GM21423 (cell line): ENCODE data around the gene ZFPL1.

Experiments used
- ATAC-seq: cut with Tn5 transposase; IDR thresholded peaks from one replicate; pipeline ENCODE4 v1.9.1; 2021; ENCODE audit warnings: mild to moderate bottlenecking, moderate library complexity; ENCODE audit not compliant: unreplicated experiment

The ZFPL1 gene

DNA sequence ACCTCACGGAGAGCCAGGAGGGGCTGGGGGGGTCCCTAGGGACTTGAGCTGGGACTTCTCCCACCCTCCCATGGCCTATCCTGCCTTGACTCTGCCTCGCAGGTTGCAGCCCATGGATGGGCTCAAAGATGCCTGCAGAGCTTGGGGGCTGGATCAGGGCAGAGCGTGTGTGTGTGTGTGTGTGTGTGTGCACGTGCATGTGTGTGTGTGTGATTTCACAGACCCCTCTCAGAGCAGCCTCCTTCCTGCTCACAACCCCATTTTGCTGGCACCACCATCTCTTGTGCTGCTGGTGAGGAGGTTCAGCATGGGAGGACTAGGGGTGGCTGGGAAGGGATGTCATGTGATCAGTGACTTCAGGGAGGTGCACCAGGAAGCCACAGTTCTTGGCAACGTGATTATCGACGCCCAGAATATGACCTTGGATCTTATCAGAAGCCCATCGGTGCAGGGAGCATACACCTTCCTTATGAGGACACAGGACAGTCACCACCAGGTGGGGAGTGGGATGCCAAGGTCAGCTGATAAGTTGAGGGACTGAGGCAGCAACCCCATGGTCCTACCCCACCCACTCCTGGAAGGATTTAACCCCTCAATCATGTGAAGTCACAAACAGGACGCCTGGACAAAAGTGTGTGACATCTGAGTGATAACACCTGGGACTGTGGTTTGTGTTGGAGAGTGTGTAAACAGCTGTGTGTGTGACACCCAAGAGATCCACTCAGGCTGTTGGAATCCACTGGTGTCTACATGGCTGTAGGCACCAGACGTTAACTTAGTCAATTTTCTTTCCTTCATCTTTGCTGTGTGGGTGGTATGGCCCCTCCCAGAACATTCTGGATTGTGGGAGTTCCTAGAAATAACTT is 23.8 kb upstream of the ZFPL1 start:
- no peak for ATAC-seq

DNA sequence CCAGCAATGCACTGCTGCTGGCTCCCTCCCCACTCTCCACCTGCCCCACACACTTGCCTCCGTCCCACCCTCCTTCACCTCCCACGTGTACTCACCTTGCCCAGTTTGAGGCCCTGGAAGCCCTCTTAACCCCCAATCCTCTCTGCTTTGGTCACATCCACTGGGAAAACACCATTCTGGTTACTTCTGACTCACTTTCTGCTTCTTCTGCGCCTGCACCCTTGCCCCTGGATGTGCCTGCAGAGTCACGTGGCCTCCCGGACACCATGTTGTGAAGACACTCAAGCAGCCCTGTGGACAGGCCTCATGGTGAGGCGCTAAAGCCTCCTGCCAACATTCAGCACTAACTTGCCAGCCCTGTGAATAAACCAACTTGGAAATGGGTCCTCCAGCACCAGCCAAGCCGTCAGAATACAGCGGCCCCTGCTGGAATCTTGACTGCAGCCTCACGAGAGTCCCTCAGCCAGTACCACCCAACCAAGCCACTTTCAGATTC is 23.1 kb upstream of the ZFPL1 start:
- ATAC-seq: no peak

DNA sequence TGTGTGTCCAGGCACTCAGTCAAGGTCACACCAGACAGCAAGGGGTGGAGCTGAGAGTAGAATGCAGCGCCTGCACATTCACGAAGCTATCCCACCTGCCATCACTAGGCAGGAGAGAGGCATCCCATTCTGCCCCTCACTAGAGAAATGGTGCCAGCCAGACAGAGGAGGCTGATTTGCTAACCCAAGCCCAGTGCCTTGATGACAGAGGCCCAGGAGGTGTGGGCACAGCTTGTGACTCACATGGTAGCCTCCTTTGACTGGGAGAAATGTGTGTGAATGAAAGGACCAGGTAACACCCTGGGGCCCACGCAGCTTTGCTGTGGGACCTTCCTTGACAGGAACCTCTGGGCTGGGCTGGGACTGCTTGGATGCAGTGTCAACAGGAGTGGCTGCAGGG is 20.5 kb upstream of the ZFPL1 start:
- ATAC-seq: no peak

DNA sequence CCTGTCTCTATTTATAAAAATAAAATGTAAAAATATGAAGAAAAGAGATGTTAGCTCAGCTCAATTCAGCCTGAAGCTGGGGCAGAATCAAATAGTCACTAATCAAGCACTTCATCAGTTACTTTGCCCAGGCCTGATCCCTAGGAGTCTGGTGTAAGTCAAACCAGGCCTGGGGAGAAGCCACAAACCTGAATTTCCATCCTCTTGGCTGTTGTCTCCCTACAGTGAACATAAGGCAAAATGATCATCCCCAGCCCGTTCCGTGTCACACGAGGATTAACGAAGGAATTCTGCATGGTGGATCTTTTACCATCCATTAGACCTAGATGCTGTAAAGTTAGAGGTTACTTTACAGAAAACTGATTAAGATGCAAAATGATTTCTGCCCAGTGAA is 19.2 kb upstream of the ZFPL1 start:
- no peak for ATAC-seq

- ATAC-seq: no peak
These were observed 18.2 kb upstream of the ZFPL1 start for GRCh38 chr11:65065851-65066250.

DNA sequence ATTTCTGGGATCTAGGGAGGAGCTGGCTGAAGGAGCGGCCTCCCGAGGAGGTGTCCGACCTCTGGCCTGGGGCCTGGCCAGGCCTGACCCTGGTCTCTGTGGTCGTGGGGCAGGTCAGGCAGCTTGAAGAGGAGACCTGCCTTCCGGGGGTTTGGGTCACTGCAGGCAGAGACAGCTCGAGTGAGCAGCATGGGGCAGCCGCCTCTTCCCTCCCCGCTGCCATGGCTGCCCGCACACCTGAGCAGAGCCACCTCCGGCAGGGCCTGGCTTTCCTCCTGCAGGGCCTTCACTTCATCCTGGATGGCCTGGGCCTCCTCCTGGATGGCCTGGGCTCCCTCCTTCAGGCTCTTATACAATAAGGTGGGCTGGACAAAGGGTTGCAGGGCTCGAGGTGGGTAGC is 17.7 kb upstream of the ZFPL1 start:
- no peak for ATAC-seq

- ATAC-seq: no peak
These were observed 17.2 kb upstream of the ZFPL1 start for GRCh38 chr11:65066805-65067291.

GRCh38 chr11:65067446-65067845 is 16.6 kb upstream of the ZFPL1 start:
- no peak for ATAC-seq

GRCh38 chr11:65069217-65069616 is 14.8 kb upstream of the ZFPL1 start:
- no peak for ATAC-seq

DNA sequence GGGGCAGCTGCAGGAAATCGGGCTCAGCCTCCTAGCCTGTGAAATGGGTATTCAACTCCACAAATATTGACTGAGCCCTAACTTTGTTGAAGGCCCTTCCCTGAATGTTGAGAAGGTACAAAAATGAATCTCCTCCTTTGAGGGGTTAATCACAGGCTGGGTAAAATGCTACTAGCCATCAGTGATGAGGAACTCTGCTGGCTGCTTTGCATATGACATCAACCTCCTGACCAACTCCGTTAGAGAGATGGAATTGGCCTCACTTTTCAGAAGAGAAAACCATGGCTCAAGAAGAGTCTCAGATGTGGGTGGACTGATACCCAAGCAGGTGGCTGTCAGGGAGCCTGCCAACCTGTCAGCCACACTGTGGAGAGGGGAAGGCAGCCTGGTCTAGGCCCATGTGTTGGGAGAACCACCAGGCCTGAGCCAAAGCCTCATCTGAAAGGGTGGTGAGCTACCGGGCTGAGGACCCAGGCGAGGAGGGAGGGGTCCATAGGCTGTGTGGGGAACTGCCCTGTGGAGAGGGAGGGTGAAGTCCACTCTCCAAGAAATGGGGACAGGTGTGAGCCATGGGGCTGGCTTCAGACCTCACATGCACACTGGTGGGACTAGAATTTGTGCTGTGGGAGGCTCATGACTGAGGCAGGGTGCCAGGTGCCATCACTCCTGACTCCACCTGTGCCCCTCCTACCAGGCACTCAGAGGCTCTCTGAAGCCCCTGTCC is 12.0 kb upstream of the ZFPL1 start:
- ATAC-seq: no peak

DNA sequence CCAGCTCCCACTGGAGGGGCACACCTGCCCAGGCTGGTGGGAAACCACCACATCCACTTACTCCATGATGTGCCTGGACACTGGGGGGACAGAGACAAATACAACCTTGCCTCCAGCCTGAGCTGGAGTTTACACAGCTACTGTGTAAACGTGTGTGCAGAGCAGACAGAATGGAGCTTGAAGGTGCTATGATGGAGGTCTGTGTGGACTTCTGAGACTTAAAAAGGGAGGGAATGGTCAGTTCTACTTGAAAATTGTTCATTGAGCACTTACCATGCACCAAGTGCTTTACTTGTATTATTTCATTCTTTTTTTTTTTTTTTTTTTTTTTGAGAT is 11.4 kb upstream of the ZFPL1 start:
- no peak for ATAC-seq

- ATAC-seq: no peak
These were observed 6.6 kb upstream of the ZFPL1 start for GRCh38 chr11:65077451-65077850.

- ATAC-seq: no peak
These were observed 5.9 kb upstream of the ZFPL1 start for GRCh38 chr11:65078151-65078550.

DNA sequence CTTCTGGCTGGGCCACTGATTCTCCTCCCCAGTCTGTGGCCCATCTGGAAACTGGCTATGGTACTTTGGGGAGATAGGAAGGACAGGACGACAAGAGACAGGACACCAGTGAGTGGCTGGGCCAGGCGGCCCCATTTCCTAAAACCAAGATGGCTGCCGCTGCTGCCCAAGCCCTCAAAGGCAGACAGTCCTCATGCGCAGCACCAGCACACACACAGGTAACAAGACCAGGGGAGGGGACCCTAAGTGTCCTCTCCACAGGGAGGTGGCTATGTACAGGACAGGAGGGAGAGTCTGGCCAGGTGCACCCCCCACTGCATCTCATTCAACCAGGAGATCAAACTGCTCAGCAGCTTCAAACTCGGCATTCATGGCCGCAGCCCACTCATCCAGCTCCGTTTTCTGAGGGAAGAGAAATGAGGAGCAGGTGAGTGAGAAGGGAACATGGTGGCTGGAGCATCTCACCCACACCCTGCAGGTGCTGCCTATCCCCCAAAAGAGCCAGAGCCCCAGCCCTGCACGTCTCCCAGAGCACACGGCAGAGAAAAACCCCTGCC is 5.2 kb upstream of the ZFPL1 start:
- ATAC-seq: no peak

GRCh38 chr11:65083134-65083833 is 738 bp upstream of the ZFPL1 start:
- peak; percentile 6 for ATAC-seq

GRCh38 chr11:65084598-65085375 is 765 bp downstream of the ZFPL1 start:
- ATAC-seq: no peak

- no peak for ATAC-seq
These were observed 1.4 kb downstream of the ZFPL1 start for GRCh38 chr11:65085446-65085845.

DNA sequence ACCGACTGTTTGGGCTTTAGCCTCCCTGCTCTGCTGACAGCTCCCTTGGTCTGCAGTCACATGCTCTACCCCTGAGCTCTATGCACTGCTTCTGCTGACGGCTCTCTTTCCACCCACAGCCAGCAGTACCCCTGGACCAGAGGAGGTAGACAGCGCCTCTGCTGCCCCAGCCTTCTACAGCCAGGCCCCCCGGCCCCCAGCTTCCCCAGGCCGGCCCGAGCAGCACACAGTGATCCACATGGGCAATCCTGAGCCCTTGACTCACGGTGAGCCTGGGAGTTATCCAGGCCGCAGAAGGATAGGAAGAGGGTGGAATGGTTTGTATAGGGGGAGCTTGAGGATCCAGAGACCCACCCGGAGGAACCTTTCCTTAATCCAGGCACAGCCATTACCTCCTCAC is 2.8 kb downstream of the ZFPL1 start:
- ATAC-seq: no peak

DNA sequence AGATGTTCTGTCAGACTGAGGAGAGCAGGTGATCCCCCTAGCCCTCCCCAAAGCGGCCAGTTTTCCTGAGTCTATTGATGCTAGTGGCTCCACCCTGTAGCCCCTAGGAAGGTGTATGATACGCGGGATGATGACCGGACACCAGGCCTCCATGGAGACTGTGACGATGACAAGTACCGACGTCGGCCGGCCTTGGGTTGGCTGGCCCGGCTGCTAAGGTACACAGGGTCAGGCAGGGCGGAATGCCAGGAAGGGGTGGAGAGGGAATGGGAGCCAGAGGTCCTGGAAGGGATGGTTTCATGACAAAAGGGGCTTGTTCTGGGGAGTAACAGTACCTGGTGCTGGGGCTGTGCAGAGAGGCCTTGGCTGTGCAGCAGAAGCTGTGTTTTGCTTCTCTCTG is 3.2 kb downstream of the ZFPL1 start:
- no peak for ATAC-seq

GRCh38 chr11:65087827-65088226 is 3.8 kb downstream of the ZFPL1 start:
- ATAC-seq: no peak
